NCI-H1436 treated with DMSO at 0.1 percent for 48 hours (cell line): ENCODE measurements around the gene ADAM22.
"Not testable (repeated sequence)": the region's sequence is repeated elsewhere in the genome, so short reads cannot be mapped to it uniquely, and the experiment has no call there.

ENCODE experiments used
- DNase-seq: peaks from one replicate; lab custom pipeline; 2025; lab: John Stamatoyannopoulos, UW

The ADAM22 gene

DNA sequence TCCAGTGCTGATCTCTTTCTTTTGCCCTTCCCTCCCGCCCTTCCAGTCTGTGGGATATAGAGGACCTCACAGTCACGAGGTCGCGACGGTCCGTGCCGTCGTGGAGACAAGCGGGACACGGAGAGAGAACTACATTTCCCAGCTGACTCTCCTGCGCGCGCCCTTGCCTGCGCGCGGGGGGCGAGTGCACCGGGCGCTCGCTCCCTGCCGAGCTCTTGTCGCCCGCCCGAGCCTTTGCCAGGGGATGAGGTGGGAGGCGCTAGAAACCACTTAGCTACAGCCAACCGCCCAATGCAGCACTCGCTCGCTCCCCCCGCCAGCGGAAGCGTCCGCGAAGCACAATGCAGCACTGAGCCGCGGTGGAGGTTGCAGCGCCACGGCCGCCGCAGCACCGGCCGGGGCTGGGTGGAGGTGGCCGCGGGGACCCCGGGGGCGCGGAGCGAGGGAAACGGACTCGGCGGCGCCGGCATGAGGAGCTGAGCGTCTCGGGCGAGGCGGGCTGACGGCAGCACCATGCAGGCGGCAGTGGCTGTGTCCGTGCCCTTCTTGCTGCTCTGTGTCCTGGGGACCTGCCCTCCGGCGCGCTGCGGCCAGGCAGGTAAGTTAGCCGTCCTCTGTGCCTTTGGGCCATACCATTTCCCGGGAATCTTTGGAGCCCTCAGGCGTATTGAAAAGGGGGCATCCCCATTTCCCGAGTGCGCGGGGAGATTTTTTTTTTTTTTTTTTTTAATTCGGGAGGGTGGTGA lies at the start of gene ADAM22:
Gene ADAM22 (plus strand): TSS at position 299 of the 746 bp plus-strand sequence. CDS start 215 bp downstream, at position 514.
- DNase-seq: peak; percentile 72

DNA sequence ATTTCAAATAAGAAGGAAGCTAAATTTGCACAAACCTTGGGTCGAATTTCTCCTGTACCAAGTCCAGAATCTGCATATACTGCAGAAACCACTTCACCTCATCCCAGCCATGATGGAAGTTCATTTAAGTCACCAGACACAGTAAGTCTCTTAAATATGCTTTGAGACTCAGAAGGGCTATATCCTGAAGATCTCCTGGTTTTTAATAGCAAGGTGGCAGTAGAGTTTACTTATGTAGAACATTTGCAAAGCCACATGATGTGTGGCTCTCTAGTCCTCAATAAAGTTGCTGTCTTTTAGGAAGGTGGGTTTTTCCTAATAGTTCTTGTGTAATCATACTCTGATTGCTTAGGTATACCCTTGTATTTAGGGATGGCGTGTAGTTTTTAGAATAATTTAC lies 49.0 kb upstream of the ADAM22 start:
- no peak for DNase-seq

- DNase-seq: no peak
Observed at GRCh38 chr7:87886875-87887274, 47.2 kb upstream of the ADAM22 start.

DNA sequence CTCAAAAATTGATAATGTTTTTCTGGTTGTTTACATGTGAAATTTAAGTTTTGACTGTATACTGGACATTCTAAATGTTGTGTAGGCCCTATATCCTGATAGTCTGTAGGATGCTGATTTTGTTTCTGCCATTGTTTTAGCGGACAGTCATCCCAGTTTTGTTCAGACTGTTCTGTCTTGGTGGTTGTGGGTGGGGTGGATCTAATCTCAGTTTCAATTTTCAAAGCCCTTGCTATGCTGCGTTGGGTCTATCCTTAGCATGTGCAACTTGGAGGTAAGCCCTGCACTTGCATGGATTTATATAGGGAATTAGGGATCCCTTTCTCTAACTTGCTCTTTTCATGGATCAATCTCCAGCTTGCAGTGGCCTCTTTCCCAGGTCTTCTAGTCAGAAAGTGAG lies 38.7 kb upstream of the ADAM22 start:
- DNase-seq: no peak

GRCh38 chr7:87899255-87899654 lies 34.8 kb upstream of the ADAM22 start:
- DNase-seq: no peak

- not testable (repeated sequence) for DNase-seq
Observed at GRCh38 chr7:87907136-87907906, 26.7 kb upstream of the ADAM22 start.

GRCh38 chr7:87908814-87909213 lies 25.2 kb upstream of the ADAM22 start:
- DNase-seq: not testable (repeated sequence)

DNA sequence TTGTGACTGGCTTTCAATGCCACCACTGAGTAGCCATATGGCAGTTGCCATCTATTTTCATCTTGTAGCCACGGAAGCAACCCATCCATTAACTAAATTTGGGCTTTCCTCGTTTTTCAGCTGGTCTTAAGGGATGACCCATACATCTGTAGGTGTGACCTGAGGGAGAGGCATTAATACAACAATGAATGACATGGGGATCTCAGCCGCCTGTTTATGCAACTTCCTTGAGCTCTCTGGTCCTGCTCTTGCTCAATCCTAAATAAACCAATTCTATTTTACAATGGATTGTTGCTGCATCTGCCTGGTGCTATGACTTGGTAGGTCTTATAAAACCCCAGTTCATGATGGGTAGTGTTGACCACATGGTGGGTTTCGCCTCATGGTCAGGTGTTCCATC lies 21.9 kb upstream of the ADAM22 start:
- DNase-seq: no peak

- DNase-seq: no peak
Observed at GRCh38 chr7:87918740-87919139, 15.3 kb upstream of the ADAM22 start.

DNA sequence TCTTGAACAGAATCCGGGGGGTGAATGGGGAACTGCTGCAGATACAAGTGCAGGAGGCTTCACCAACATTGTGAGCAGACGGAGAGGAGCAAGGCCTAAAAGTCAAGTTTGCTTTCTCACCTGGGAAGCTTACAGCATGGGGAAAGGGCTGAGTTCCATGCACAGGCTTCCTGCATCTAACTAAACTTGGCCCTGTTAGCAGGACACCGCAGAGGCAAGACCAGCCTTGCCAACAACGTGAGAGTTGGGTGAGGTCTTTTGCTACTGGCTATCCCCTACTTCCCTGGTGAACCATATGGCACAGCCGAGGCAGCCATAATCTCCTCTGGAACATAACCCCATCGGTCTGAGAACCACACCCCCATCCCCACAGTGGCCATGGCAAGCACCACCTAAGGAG lies 14.2 kb upstream of the ADAM22 start:
- DNase-seq: no peak

GRCh38 chr7:87920578-87920977 lies 13.5 kb upstream of the ADAM22 start:
- DNase-seq: no peak

GRCh38 chr7:87922759-87923395 lies 11.2 kb upstream of the ADAM22 start:
- not testable (repeated sequence) for DNase-seq

DNA sequence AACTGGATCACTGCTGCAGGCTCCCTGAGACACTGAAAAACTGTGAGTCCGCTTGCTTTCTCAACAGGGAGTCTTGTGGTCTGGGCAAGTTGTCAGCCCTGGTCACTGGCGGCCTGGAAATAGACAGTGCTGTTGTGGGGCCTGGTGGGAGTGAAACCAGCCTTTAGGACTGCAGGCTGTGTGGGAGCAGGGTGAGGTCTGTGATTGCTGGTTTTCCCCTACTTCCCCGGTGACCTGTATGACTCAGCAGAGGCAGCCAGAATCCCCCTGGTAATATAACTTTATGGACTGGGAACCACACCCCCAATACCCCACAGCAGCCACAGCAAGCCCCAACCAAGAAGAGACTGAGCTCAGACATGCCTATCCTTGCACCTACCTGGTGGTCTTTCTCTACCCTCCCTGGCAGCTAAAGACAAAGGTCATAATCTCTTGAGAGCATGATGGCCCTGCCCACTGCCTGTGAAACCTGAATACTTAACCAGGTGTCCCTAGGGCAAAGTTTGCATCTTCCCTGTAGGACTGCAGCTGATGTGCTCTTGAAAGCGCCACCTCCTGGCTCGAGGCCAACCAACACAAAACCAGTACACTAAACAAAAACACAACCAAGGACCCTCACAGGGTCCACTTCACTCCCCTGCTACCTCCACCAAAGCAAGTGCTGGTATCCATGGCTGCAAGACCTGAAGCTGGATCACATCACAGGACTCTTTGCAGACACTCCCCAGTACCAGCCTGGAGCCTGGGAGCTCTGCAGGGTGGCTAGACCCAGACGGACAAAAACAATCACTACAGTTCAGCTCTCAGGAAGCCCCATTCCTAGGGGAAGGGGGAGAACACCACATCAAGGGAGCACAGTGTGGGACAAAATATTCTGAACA lies 7.2 kb upstream of the ADAM22 start:
- DNase-seq: peak; percentile 49

DNA sequence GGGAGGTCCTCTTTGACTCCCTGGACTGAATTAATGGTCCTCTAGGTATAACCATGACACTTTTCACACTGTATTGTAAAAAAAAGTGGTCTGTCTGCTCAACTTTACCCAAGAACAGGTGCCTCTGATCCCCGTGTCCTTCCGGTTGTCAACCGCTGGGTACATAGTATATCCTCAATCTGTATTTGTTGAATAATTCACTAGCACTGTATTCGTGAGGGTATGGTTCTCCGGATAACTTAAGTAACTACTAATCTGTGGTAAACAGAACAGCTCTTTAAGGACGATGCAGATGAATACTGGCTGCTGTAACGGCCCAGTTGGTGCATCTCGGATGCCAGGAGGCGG lies 472 bp upstream of the ADAM22 start:
- no peak for DNase-seq

DNA sequence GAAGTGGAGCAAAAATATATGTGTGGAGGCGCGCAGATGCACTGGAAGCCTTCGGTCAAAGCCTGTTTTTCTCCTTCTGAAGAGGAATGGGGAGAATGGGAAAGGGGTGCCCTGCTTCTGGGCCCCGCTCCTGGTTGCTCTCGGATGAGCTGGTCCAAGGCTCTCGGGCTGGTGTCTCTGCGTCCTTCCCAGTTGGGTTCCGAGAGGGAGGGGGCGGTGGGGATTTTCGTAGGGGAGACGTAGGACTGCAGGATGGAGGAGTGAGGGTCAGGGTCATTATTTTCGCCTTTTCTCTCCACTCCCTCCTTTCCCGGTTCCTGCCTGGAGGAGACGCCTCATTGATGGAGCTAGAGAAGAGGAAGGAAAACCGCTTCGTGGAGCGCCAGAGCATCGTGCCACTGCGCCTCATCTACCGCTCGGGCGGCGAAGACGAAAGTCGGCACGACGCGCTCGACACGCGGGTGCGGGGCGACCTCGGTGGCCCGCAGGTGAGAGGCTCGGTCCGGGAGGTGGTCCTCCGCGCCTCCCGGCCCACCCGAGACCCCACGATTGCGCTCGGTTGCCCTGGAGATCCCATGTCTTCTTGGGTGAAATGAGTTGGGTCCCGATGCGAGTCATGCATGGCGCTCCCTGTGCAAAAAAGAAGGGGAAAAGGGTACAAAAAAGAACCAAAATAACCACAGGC lies 790 bp downstream of the ADAM22 start:
- no peak for DNase-seq

DNA sequence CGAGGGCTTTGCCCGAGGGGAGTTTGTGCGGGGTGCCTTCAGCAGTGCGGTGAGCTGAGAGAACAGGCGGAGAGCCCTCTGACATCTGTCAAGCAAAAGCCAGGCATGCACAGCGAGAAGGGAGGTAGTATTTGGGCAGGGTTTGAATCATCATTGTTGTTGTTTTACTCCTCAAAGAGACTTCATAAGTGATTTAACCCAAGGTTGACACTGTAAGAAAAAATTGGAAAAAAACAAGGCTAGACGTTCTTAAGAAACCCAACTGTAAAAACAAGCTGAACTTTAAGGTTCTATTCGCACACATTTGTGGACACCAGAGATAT lies 1.3 kb downstream of the ADAM22 start:
- no peak for DNase-seq

DNA sequence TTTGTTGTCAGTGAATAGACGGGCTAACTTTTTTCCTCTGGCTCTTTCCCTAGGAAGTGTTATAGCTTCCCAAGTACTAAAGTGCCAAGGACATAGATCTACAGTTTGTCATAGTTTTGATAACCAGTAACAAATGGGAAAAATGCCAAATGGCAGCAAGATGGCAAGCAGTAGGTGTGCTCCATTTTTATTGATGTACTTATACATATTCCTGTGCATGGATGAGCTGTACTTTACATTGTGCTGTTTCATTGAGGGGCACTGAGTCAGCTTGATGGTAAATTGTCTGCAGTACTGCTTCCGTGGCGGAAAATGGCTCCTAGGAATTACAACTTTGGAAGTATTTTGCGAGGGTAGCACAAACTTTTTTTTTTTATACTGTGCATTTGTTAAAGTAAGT lies 7.1 kb downstream of the ADAM22 start:
- DNase-seq: no peak

- no peak for DNase-seq
Observed at GRCh38 chr7:87944547-87944946, 10.5 kb downstream of the ADAM22 start.

DNA sequence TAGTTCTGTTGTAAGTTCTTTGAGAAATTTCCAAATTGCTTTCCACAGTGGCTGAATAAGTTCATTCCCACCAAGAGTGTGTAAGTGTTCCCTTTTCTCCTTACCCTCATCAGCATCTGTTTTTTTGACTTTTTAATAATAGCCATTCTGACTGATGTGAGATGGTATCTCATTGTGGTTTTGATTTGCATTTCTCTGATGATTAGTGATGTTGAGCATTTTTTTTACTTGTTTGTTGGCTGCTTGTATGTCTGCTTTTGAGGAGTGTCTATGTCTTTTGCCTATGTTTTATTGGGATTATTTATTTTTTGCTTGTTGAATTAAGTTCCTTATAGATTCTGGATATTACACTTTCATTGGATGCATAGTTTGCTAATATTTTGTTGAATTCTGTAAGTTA lies 11.9 kb downstream of the ADAM22 start:
- DNase-seq: not testable (repeated sequence)

DNA sequence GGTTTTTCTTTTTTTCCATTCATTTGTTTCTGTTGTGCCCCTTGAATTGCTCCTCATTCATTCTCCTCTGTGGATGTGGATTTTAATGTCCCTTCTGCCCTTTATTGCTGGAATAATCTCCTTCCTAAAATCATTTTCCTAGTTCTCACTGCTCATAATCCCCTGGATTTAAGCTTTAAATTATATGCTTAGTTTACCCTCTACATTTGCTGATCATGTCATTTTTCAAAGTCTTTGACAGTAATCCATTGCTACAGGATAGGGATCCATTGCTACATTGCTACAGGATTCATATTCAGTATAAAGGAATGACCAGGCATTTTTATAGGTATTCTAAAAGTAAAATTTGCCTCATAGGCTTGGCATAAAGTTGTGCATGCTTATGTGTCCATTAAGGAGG lies 14.3 kb downstream of the ADAM22 start:
- DNase-seq: no peak

DNA sequence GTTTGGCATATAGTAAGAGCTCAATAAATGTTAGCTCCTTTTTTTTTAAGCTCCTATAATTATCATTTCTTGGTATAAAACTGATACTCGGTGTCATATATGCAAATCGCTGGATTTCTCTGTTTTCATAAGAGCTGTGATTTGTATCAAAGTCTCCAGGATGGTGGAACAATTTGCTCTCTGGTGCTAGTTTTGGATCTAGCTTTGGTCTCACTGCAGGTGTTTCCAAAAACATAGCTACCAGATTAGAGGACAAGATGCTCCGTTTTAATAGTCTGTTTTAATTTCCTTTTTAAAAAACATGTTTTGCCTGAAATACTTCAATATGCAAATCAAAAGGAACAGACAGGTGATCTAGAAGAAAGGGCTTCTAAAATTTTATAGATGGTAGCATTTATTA lies 25.3 kb downstream of the ADAM22 start:
- no peak for DNase-seq

DNA sequence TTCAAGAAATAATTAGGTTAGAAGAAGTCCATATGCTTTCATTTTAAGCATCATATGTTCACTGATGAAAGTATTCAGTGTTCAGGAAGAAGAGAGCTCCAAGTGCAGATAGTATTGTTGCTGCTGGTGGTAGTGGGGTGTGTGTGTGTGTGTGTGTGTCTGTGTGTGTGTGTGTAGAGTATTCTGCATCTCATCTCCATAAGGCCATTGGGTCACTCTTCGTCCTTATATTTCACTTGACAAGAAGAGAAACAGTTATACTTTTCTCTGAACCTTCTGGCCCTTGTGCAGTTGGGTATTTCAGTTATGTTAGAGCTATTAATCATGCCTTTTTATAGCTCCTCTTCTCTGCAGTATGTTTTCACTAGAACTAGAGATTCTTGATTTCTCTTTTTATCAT lies 26.2 kb downstream of the ADAM22 start:
- no peak for DNase-seq
